ENCODE data around the gene MARCHF3.

DNA sequence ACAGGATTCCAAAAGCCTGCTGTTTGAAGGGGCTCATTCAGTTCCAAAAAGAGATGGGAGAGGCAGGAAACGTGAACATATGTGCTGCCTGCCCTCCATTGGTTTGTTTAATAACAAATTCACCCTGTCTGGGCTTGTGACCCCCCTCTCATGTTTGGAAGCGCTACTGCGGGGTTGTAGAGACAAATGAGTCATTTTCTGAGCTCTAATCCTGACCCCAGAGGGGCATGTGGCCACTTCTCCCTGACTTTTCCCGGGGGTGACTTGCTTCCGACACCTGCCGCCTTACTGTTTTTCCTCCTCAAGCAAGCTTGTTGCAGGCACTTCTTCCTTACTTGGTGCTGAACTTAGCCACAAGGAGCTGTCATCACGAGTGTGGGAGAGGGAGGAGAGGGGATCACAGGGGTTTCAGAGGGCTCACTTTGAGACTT is 177.5 kb downstream of the MARCHF3 start:
- no peak for TF ChIP-seq SREBF2 (IDR thresholded peaks at IDR 0.05)
- TF ChIP-seq MAZ (IDR thresholded peaks at IDR 0.05; ENCODE audit: borderline replicate concordance, low read depth, low read length): no peak
- no peak for TF ChIP-seq POLR2A (IDR thresholded peaks at IDR 0.05; ENCODE audit: low read length)
- TF ChIP-seq HDAC2 (IDR thresholded peaks at IDR 0.05): no peak
- TF ChIP-seq RAD21 (conservative IDR thresholded peaks at IDR 0.05 in 1 of 2, IDR thresholded peaks at IDR 0.05 in 1 of 2): no peak
- TF ChIP-seq, protein P1, sequence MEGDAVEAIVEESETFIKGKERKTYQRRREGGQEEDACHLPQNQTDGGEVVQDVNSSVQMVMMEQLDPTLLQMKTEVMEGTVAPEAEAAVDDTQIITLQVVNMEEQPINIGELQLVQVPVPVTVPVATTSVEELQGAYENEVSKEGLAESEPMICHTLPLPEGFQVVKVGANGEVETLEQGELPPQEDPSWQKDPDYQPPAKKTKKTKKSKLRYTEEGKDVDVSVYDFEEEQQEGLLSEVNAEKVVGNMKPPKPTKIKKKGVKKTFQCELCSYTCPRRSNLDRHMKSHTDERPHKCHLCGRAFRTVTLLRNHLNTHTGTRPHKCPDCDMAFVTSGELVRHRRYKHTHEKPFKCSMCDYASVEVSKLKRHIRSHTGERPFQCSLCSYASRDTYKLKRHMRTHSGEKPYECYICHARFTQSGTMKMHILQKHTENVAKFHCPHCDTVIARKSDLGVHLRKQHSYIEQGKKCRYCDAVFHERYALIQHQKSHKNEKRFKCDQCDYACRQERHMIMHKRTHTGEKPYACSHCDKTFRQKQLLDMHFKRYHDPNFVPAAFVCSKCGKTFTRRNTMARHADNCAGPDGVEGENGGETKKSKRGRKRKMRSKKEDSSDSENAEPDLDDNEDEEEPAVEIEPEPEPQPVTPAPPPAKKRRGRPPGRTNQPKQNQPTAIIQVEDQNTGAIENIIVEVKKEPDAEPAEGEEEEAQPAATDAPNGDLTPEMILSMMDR (IDR thresholded peaks at IDR 0.05): no peak
- TF ChIP-seq, protein P2, sequence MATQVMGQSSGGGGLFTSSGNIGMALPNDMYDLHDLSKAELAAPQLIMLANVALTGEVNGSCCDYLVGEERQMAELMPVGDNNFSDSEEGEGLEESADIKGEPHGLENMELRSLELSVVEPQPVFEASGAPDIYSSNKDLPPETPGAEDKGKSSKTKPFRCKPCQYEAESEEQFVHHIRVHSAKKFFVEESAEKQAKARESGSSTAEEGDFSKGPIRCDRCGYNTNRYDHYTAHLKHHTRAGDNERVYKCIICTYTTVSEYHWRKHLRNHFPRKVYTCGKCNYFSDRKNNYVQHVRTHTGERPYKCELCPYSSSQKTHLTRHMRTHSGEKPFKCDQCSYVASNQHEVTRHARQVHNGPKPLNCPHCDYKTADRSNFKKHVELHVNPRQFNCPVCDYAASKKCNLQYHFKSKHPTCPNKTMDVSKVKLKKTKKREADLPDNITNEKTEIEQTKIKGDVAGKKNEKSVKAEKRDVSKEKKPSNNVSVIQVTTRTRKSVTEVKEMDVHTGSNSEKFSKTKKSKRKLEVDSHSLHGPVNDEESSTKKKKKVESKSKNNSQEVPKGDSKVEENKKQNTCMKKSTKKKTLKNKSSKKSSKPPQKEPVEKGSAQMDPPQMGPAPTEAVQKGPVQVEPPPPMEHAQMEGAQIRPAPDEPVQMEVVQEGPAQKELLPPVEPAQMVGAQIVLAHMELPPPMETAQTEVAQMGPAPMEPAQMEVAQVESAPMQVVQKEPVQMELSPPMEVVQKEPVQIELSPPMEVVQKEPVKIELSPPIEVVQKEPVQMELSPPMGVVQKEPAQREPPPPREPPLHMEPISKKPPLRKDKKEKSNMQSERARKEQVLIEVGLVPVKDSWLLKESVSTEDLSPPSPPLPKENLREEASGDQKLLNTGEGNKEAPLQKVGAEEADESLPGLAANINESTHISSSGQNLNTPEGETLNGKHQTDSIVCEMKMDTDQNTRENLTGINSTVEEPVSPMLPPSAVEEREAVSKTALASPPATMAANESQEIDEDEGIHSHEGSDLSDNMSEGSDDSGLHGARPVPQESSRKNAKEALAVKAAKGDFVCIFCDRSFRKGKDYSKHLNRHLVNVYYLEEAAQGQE (IDR thresholded peaks at IDR 0.05): no peak
- TF ChIP-seq KDM1A (IDR thresholded peaks at IDR 0.05; ENCODE audit: low read depth): no peak
- no peak for TF ChIP-seq NPAS2 (CRISPR knock-in tag; IDR thresholded peaks at IDR 0.05; ENCODE audit: borderline replicate concordance)
- no peak for TF ChIP-seq CHD4 (IDR thresholded peaks at IDR 0.05; ENCODE audit: borderline replicate concordance)
- TF ChIP-seq, protein P3, sequence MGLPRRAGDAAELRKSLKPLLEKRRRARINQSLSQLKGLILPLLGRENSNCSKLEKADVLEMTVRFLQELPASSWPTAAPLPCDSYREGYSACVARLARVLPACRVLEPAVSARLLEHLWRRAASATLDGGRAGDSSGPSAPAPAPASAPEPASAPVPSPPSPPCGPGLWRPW (IDR thresholded peaks at IDR 0.05): no peak
- no peak for TF ChIP-seq CEBPB (IDR thresholded peaks at IDR 0.05)
- TF ChIP-seq KDM5A (IDR thresholded peaks at IDR 0.05): no peak

Measured in A549 (cell line).